Common myeloid progenitor, CD34-positive (primary cell): ENCODE data around the gene GNB1L.

ENCODE experiments used
- CTCF ChIA-PET: fragments of 350-600 bp; sonication (Branson Sonifier 250); formaldehyde crosslinking; loops from one replicate; lab custom pipeline; 2021; ENCODE audit warnings: antibody characterized with exemption; lab: Charles Lee
- POLR2A ChIA-PET: fragments of 350-600 bp; sonication (Branson Sonifier 250); formaldehyde crosslinking; loops from one replicate; lab custom pipeline; 2021; ENCODE audit warnings: antibody characterized with exemption; lab: Charles Lee
- DNase-seq, 3 donors: peaks; one replicate each; pipeline versions ENCODE4 v3.0.0 to v3.0.0-alpha.2; 2013
- H3K27ac ChIP-seq, 2 experiments: 1 replicate in 1 of 2; 2 replicates in 1 of 2; pipeline ENCODE4 v1.7.0; 2013; ENCODE audit warnings: inconsistent platforms in 2 of 2, low read length in 2 of 2, mild to moderate bottlenecking in 2 of 2, low read depth in 1 of 2, moderate library complexity in 1 of 2; ENCODE audit not compliant: severe bottlenecking in 2 of 2, insufficient read depth in 1 of 2, poor library complexity in 1 of 2
- H3K27me3 ChIP-seq, 5 experiments: replicated peaks in 2 of 5; 1 replicate in 3 of 5; 2 replicates in 2 of 5; pipeline versions ENCODE4 v1.6.1 to v1.7.0; 2013; ENCODE audit warnings: low read length in 4 of 5, mild to moderate bottlenecking in 2 of 5, moderate library complexity in 2 of 5, inconsistent platforms in 1 of 5; ENCODE audit not compliant: insufficient read depth in 5 of 5, control insufficient read depth in 4 of 5
- H3K36me3 ChIP-seq, 4 experiments: 1 replicate in 2 of 4; 2 replicates in 2 of 4; pipeline versions ENCODE4 v1.6.1 to v1.7.0; 2013; ENCODE audit warnings: low read length in 3 of 4, control low read depth in 1 of 4, mild to moderate bottlenecking in 1 of 4; ENCODE audit not compliant: control insufficient read depth in 4 of 4, insufficient read depth in 4 of 4
- H3K4me1 ChIP-seq, 4 experiments: 1 replicate in 3 of 4; 2 replicates in 1 of 4; pipeline versions ENCODE4 v1.6.1 to v1.7.1; 2013; ENCODE audit warnings: low read length in 3 of 4, mild to moderate bottlenecking in 3 of 4, control low read depth in 1 of 4, inconsistent platforms in 1 of 4, moderate library complexity in 1 of 4; ENCODE audit not compliant: control insufficient read depth in 4 of 4, insufficient read depth in 4 of 4; ENCODE audit errors: control extremely low read depth in 1 of 4
- H3K4me3 ChIP-seq, 7 experiments: 1 replicate in 4 of 7; 2 replicates in 3 of 7; pipeline versions ENCODE4 v1.5.1 to v1.7.0; 2013; ENCODE audit warnings: mild to moderate bottlenecking in 7 of 7, low read length in 6 of 7, moderate library complexity in 6 of 7, inconsistent platforms in 2 of 7, low read depth in 2 of 7, control low read depth in 1 of 7; ENCODE audit not compliant: insufficient read depth in 4 of 7, control insufficient read depth in 1 of 7; ENCODE audit errors: extremely low read depth in 1 of 7
- H3K9me3 ChIP-seq, 5 experiments: 1 replicate in 4 of 5; 2 replicates in 1 of 5; pipeline versions ENCODE4 v1.6.1 to v1.7.1; 2013; ENCODE audit warnings: low read length in 4 of 5, mild to moderate bottlenecking in 2 of 5, inconsistent platforms in 1 of 5, low read depth in 1 of 5, moderate library complexity in 1 of 5; ENCODE audit not compliant: control insufficient read depth in 4 of 5, insufficient read depth in 2 of 5; ENCODE audit errors: control extremely low read depth in 1 of 5
- WGBS: methylation state at CpG from one replicate; pipeline ENCODE4 v1.1.5; 2013; ENCODE audit not compliant: insufficient coverage; 5-methylcytosine and 5-hydroxymethylcytosine counted together

The GNB1L gene

GRCh38 chr22:19764636-19765476, 89.8 kb downstream of the GNB1L start:
- H3K36me3 ChIP-seq: no peaks in the 10 kb centered on the region
- peaks cover 0 to 45% (median 35%) of the 10 kb centered on the region in 4 experiments for H3K4me1 ChIP-seq
- H3K4me3 ChIP-seq: peak overlapping the region in 1 of 7 experiments; percentile 58
- DNase-seq: peak in 1 of 3 donors; percentile 13
- ChIA-PET POLR2A (no interaction called here), CTCF (interaction anchor here (1.4 to 2.9 kb wide), 3 partner anchors 8 to 145 kb away, joined by 4 to 14 read pairs (median 6); no protein-coding TSS in a partner anchor)
- WGBS: 43% methylated on average over 22 of the region's 25 CpGs
- H3K27me3 ChIP-seq: peaks cover 0 to 93% (median 45%) of the 10 kb centered on the region in 5 experiments
- H3K27ac ChIP-seq: no peak overlapping the region
- peaks cover 0 to 3% (median 0%) of the 10 kb centered on the region in 5 experiments for H3K9me3 ChIP-seq

DNA sequence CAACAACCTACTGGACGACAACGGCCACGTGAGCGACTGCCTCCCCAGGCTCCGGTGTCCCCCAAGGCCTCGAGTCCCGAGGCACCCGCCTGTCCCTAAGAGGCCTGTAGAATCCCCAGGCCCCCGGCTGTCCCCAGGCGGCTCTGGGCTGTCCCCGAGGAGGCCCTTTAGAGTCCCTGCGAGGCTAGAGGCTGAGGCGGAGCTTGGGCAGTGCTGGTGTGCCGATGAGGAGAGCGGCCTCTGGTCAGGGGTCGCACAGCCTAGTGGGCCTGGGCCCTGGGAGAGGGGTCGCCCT, 90.4 kb downstream of the GNB1L start:
- no peaks in the 10 kb centered on the region for H3K36me3 ChIP-seq
- H3K27me3 ChIP-seq: peaks cover 0 to 93% (median 49%) of the 10 kb centered on the region in 5 experiments
- DNase-seq: no peak
- ChIA-PET POLR2A (no interaction called here), CTCF (interaction anchor here (0.8 to 2.9 kb wide), 4 partner anchors 9 to 146 kb away, joined by 3 to 14 read pairs (median 5); no protein-coding TSS in a partner anchor)
- H3K9me3 ChIP-seq: peaks cover 0 to 3% (median 0%) of the 10 kb centered on the region in 5 experiments
- H3K27ac ChIP-seq: no peak overlapping the region
- H3K4me3 ChIP-seq: no peak overlapping the region
- 53% methylated on average over 15 of the region's 17 CpGs for WGBS
- peaks cover 0 to 51% (median 38%) of the 10 kb centered on the region in 4 experiments for H3K4me1 ChIP-seq

DNA sequence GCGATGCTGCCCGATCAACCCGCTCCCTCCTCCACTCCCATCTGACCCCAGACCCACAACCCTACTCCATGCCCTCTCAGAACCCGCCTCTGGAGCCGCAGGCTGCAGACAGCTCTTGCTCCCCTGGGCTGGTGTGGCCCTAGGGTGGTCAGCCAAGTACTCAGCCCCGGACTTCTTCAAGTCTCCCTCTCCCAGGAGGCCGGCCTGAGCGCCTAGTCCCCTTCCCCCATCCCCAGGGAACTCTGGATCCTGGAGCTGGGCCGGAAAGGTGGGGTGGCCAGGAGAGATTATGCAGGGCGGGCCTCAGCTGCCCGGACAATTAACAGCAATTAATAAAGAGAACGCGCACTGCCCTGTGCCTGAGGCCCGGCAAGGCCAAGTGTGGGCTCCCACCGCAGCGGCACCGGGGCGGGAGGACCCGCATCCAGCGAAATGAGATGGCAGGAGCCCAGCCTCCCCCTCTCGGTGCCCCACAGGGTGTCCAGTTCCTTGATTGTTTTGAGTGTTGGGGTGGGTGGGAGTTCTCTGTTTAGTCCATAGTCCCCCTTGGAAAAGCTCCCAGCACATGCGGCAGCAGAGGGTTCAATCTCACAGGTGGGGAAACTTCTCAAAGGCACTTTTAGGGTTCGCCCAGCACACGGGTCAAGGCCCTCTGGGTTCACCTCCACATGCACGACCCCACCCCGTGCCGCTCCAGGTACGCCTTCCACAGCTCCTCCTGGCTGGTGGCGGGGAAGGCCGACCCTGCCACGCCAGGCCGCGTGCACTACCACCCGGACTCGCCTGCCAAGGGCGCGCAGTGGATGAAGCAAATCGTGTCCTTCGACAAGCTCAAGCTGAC, 91.0 kb downstream of the GNB1L start:
- H3K27me3 ChIP-seq: peaks cover 0 to 93% (median 51%) of the 10 kb centered on the region in 5 experiments
- CTCF ChIA-PET: interaction anchor here (0.8 to 2.9 kb wide), 7 partner anchors 9 to 150 kb away, joined by 3 to 14 read pairs (median 4); no protein-coding TSS in a partner anchor

DNA sequence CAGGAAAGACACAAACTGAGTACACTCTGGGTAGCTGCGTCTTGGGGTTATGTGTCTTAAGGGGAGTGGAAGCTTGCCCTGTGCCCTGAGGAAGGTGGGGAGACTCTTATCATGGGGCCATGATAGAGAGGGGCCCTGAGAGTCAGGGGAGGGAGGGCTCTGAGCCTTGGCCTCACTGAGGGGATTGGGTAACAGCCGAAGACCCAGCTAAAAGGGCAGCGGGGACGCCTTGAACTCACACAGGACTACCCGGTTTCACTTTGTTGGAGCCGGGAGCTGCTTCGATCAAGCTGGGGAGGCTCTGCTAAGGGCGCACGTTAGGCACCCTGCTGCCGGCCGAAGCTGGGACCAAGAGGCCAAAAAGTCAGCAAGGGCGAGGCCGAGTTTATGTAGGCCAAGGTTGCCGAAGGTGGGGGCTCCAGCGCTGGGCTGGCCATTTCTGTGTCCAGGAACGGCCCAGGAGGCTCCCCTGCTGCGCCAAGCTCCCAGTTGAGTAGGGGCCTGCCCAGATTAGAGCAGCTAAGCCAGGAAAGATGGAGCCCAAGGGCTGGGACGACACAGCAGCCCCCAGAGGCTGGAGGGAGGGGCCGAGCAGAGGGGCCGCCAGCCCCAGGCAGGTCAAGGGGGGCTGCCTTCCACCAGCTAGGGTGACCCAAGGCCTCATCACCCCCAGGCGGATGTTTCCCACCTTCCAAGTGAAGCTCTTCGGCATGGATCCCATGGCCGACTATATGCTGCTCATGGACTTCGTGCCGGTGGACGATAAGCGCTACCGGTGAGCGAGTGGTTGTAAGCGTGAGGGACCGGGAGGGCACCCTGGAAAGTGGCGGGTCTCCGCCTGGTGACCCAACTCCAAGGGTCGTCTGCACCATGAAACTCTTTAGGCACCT, 91.9 kb downstream of the GNB1L start:
- peaks cover 0 to 93% (median 44%) of the 10 kb centered on the region in 5 experiments for H3K27me3 ChIP-seq
- no peak for DNase-seq
- ChIA-PET POLR2A (interaction anchor here (0.5 kb wide), 1 partner anchor 191 kb away, joined by 3 read pairs; no protein-coding TSS in a partner anchor), CTCF (interaction anchor here (0.9 to 2.9 kb wide), 5 partner anchors 10 to 151 kb away, joined by 3 to 14 read pairs (median 3); no protein-coding TSS in a partner anchor)
- H3K27ac ChIP-seq: peak overlapping the region in 1 of 2 experiments; percentile 43
- WGBS: 80% methylated on average over 31 of the region's 34 CpGs
- no peak overlapping the region for H3K4me3 ChIP-seq
- H3K4me1 ChIP-seq: peaks cover 0 to 55% (median 37%) of the 10 kb centered on the region in 4 experiments
- peaks cover 0 to 3% (median 0%) of the 10 kb centered on the region in 5 experiments for H3K9me3 ChIP-seq
- no peaks in the 10 kb centered on the region for H3K36me3 ChIP-seq

More for the DNA sequence above, 91.0 kb downstream of the GNB1L start:
- peaks cover 0 to 57% (median 40%) of the 10 kb centered on the region in 4 experiments for H3K4me1 ChIP-seq
- peaks cover 0 to 3% (median 0%) of the 10 kb centered on the region in 5 experiments for H3K9me3 ChIP-seq
- no peak for DNase-seq
- POLR2A ChIA-PET: interaction anchor here (0.5 kb wide), 1 partner anchor 190 kb away, joined by 3 read pairs; no protein-coding TSS in a partner anchor
- H3K4me3 ChIP-seq: no peak overlapping the region
- H3K27ac ChIP-seq: no peak overlapping the region
- WGBS: 61% methylated on average over 27 of the region's 39 CpGs
- H3K36me3 ChIP-seq: no peaks in the 10 kb centered on the region

- ChIA-PET CTCF (interaction anchor here (1.0 to 2.9 kb wide), 6 partner anchors 11 to 223 kb away, joined by 3 to 14 read pairs (median 4); no protein-coding TSS in a partner anchor), POLR2A (no interaction called here)
- no peak overlapping the region for H3K4me3 ChIP-seq
- H3K4me1 ChIP-seq: peaks cover 0 to 54% (median 34%) of the 10 kb centered on the region in 4 experiments
- H3K27me3 ChIP-seq: peaks cover 0 to 93% (median 41%) of the 10 kb centered on the region in 5 experiments
- WGBS: 69% methylated on average over 26 of the region's 33 CpGs
- H3K9me3 ChIP-seq: peaks cover 0 to 3% (median 0%) of the 10 kb centered on the region in 5 experiments
- H3K27ac ChIP-seq: peak overlapping the region in 1 of 2 experiments; percentile 43
- peak in 1 of 3 donors; percentile 8 for DNase-seq
- H3K36me3 ChIP-seq: no peaks in the 10 kb centered on the region
These were observed 92.7 kb downstream of the GNB1L start for GRCh38 chr22:19761725-19762567.
